Measurements from ENCODE around the gene CBFA2T3.
"Not testable (repeated sequence)": the region's sequence is repeated elsewhere in the genome, so short reads cannot be mapped to it uniquely, and the experiment has no call there.

Gene CBFA2T3

GRCh38 chr16:89004209-89004831 is 27.3 kb upstream of the CBFA2T3 start:
- no peak for TF ChIP-seq CTCF (IDR thresholded peaks at IDR 0.05)
- H3K27ac ChIP-seq: no peak overlapping the region

GRCh38 chr16:89003831-89004208 is 26.8 kb upstream of the CBFA2T3 start:
- TF ChIP-seq CTCF (IDR thresholded peaks at IDR 0.05): no peak
- Histone ChIP-seq H3K4me3 (no peak overlapping the region), H3K27ac (no peak overlapping the region)
- DNase-seq (ENCODE audit: low spot score): no peak

More at GRCh38 chr16:89004209-89004831, 27.3 kb upstream of the CBFA2T3 start:
- H3K4me3 ChIP-seq: no peak overlapping the region
- no peak for DNase-seq (ENCODE audit: low spot score)

- no peak for TF ChIP-seq CTCF (IDR thresholded peaks at IDR 0.05)
- no peak for DNase-seq (ENCODE audit: low spot score)
- Histone ChIP-seq H3K4me3 (no peak overlapping the region), H3K27ac (no peak overlapping the region)
Measured at GRCh38 chr16:89002851-89003830, 26.1 kb upstream of the CBFA2T3 start.

GRCh38 chr16:89002081-89002480 is 25.1 kb upstream of the CBFA2T3 start:
- not testable (repeated sequence) for DNase-seq (ENCODE audit: low spot score); H3K27ac ChIP-seq; H3K4me3 ChIP-seq

- no peak for TF ChIP-seq CTCF (IDR thresholded peaks at IDR 0.05)
- H3K4me3 ChIP-seq: no peak overlapping the region
- no peak for DNase-seq (ENCODE audit: low spot score)
Measured at GRCh38 chr16:89001117-89002027, 24.4 kb upstream of the CBFA2T3 start.

GRCh38 chr16:89000207-89000959 is 23.4 kb upstream of the CBFA2T3 start:
- no peak overlapping the region for H3K4me3 ChIP-seq
- no peak overlapping the region for H3K27ac ChIP-seq
- TF ChIP-seq CTCF (IDR thresholded peaks at IDR 0.05): no peak
- DNase-seq (ENCODE audit: low spot score): no peak

More at GRCh38 chr16:89001117-89002027, 24.4 kb upstream of the CBFA2T3 start:
- no peak overlapping the region for H3K27ac ChIP-seq
